Measurements from ENCODE around the gene PGM5. TPM values are rescaled to one million over a fixed set of nuclear protein-coding genes. Genes with fewer than 3 reads are reported as not detected.

PGM5 gene
- total RNA-seq, 1 experiment from 2014 or later, result 0.36 TPM

Other genes starting within 250 kb of the PGM5 start
- 16.3 and 21.0 TPM in 2 replicates for gene ZNG1C, start 114.6 kb upstream of the PGM5 start, total RNA-seq (2014; rRNA removed; shearing (Covaris generic))
- gene FOXD4L3, start 53.7 kb upstream of the PGM5 start, total RNA-seq (2014; rRNA removed; shearing (Covaris generic)), result not detected in 2 replicates
- gene TMEM252, start 184.3 kb downstream of the PGM5 start, total RNA-seq (2014; rRNA removed; shearing (Covaris generic)), result not detected in 2 replicates